Gastrocnemius medialis (tissue), 4 donors: ENCODE results near the gene CDC25C. TPM values are rescaled to one million over a fixed set of nuclear protein-coding genes. Genes with fewer than 3 reads are reported as not detected.

Experiments used
- ATAC-seq, 2 donors: fragments of 150-250 bp; one replicate each; pipeline ENCODE4 v1.9.1; 2016
- DNase-seq, 2 donors: peaks; one replicate each; pipeline ENCODE4 v3.0.0-alpha.2; 2019
- H3K27ac ChIP-seq, 4 donors: fragments of 200-600 bp; sonication (generic); 1 replicate in 1 of 4; 2 replicates in 3 of 4; pipeline ENCODE4 v1.5.1; 2016 to 2018; ENCODE audit warnings: mild to moderate bottlenecking in 2 of 4, moderate library complexity in 1 of 4
- H3K27me3 ChIP-seq, 3 donors: fragments of 200-600 bp; sonication (generic) in 2 of 3; 1 replicate in 1 of 3; 2 replicates in 2 of 3; pipeline versions ENCODE4 v1.5.1 to v1.6.0; 2016 to 2019; ENCODE audit warnings: mild to moderate bottlenecking in 1 of 3, moderate library complexity in 1 of 3
- H3K36me3 ChIP-seq, 2 donors: fragments of 200-600 bp; sonication (generic) in 1 of 2; one replicate each; pipeline ENCODE4 v1.5.1; 2017 to 2018
- H3K4me1 ChIP-seq, 2 donors: fragments of 200-600 bp; sonication (generic) in 1 of 2; one replicate each; pipeline ENCODE4 v1.5.1; 2016 to 2017; ENCODE audit warnings: mild to moderate bottlenecking in 2 of 2
- H3K4me3 ChIP-seq, 4 donors: fragments of 200-600 bp; sonication (generic) in 3 of 4; 1 replicate in 1 of 4; 2 replicates in 3 of 4; pipeline ENCODE4 v1.5.1; 2016 to 2019; ENCODE audit warnings: mild to moderate bottlenecking in 2 of 4
- H3K9me3 ChIP-seq, 3 donors: fragments of 200-600 bp; sonication (generic) in 2 of 3; 1 replicate in 1 of 3; 2 replicates in 2 of 3; pipeline ENCODE4 v1.5.1; 2016 to 2019
- CTCF ChIP-seq, 5 experiments: fragments of 450-650 bp in 3 of 5; fragments of 200-600 bp in 2 of 5; sonication (generic) in 2 of 5; IDR thresholded peaks in 4 of 5; conservative IDR thresholded peaks in 1 of 5; 1 replicate in 4 of 5; 2 replicates in 1 of 5; pipeline ENCODE4 v1.5.1; 2016 to 2019; ENCODE audit warnings: antibody characterized with exemption in 5 of 5, mild to moderate bottlenecking in 3 of 5, moderate library complexity in 3 of 5
- POLR2A ChIP-seq, 2 donors: fragments of 450-650 bp; IDR thresholded peaks; one replicate each; pipeline ENCODE4 v1.6.1; 2017; ENCODE audit warnings: antibody characterized with exemption in 2 of 2, mild to moderate bottlenecking in 2 of 2, moderate library complexity in 2 of 2
- in situ Hi-C, 4 donors: fragments of 200-750 bp; cut with MboI; loops; one replicate each; pipeline versions ENCODE4 v1.15.0 to v1.8.0; 2017; ENCODE audit warnings: low sequenced_read_pairs in 4 of 4
- intact Hi-C: fragments of 100-400 bp; cut with DNase I; formaldehyde crosslinking; loops from one replicate; pipeline ENCODE4 v1.15.1; 2023; ENCODE audit warnings: low total_unique reads
- total RNA-seq, 4 donors: library from RNA; depleted of rRNA; stranded (reverse); fragments of >200 nt; gene quantifications; one replicate each; pipeline versions ENCODE4 v1.1.0 to v1.2.3, GENCODE V29; 2016

CDC25C gene
- total RNA-seq, 4 donors from 2014 or later, result not detected

- in situ Hi-C loops, result no loop called here
- DNase-seq (no peak), ATAC-seq (no peak)
- no peaks in the 10 kb centered on the region for H3K27me3 ChIP-seq
- TF ChIP-seq POLR2A (IDR thresholded peaks at IDR 0.05), result no peak
- no peak for TF ChIP-seq CTCF (IDR thresholded peaks at IDR 0.05 in 4 of 5, conservative IDR thresholded peaks at IDR 0.05 in 1 of 5)
- H3K4me3 ChIP-seq, result no peak overlapping the region
- intact Hi-C loops, result no loop called here
- H3K36me3 ChIP-seq, result no peaks in the 10 kb centered on the region
- H3K27ac ChIP-seq, result no peak overlapping the region
- no peaks in the 10 kb centered on the region for H3K4me1 ChIP-seq
- H3K9me3 ChIP-seq, result no peaks in the 10 kb centered on the region
These were observed 87.8 kb downstream of the CDC25C start for GRCh38 chr5:138243794-138244193.

- Histone ChIP-seq H3K4me3 (peak overlapping the region; percentile 57 to 84 (median 72)), H3K27ac (peak overlapping the region in 2 of 4 donors; percentile 10 to 19)
- intact Hi-C loops, result no loop called here
These were observed 89.7 kb downstream of the CDC25C start for GRCh38 chr5:138241688-138242571.

GRCh38 chr5:138240650-138241385, 90.8 kb downstream of the CDC25C start:
- in situ Hi-C loops (no loop called here), intact Hi-C loops (no loop called here)
- H3K27me3 ChIP-seq, result no peaks in the 10 kb centered on the region
- DNase-seq (no peak), ATAC-seq (no peak)
- H3K36me3 ChIP-seq, result no peaks in the 10 kb centered on the region
- H3K9me3 ChIP-seq, result no peaks in the 10 kb centered on the region
- H3K4me3 ChIP-seq, result no peak overlapping the region
- TF ChIP-seq POLR2A (IDR thresholded peaks at IDR 0.05), result no peak
- H3K4me1 ChIP-seq, result no peaks in the 10 kb centered on the region
- no peak overlapping the region for H3K27ac ChIP-seq

More at GRCh38 chr5:138241688-138242571, 89.7 kb downstream of the CDC25C start:
- in situ Hi-C loops, result no loop called here
- DNase-seq, result no peak
- Histone ChIP-seq H3K9me3 (no peaks in the 10 kb centered on the region), H3K4me1 (no peaks in the 10 kb centered on the region), H3K36me3 (no peaks in the 10 kb centered on the region), H3K27me3 (no peaks in the 10 kb centered on the region)
- no peak for TF ChIP-seq CTCF (IDR thresholded peaks at IDR 0.05 in 4 of 5, conservative IDR thresholded peaks at IDR 0.05 in 1 of 5)
- no peak for TF ChIP-seq POLR2A (IDR thresholded peaks at IDR 0.05)
- peak; percentile 58 to 77 for ATAC-seq

GRCh38 chr5:138238034-138238433, 93.6 kb downstream of the CDC25C start:
- intact Hi-C loops (no loop called here), in situ Hi-C loops (no loop called here)
- Histone ChIP-seq H3K36me3 (no peaks in the 10 kb centered on the region), H3K27me3 (no peaks in the 10 kb centered on the region), H3K9me3 (no peaks in the 10 kb centered on the region), H3K4me3 (no peak overlapping the region), H3K4me1 (no peaks in the 10 kb centered on the region), H3K27ac (no peak overlapping the region)
- DNase-seq (no peak), ATAC-seq (no peak)
- TF ChIP-seq POLR2A (IDR thresholded peaks at IDR 0.05) (no peak), CTCF (IDR thresholded peaks at IDR 0.05 in 4 of 5, conservative IDR thresholded peaks at IDR 0.05 in 1 of 5) (no peak)

Other genes starting within 250 kb of the CDC25C start
- under 1 TPM in 1 of 4 donors, not detected in 3; 0.51 TPM for gene WNT8A, start 247.8 kb downstream of the CDC25C start, total RNA-seq
- under 1 TPM in 2 of 4 donors, not detected in 2; 0.51 TPM for gene NME5, start 192.4 kb downstream of the CDC25C start, total RNA-seq
- 10 to 100 TPM; 20.2 to 28.0 (median 24.1) TPM for gene BRD8, start 153.2 kb downstream of the CDC25C start, total RNA-seq
- under 1 TPM in 2 of 4 donors, not detected in 2; 0.75 to 0.89 TPM for gene KIF20A, start 152.7 kb downstream of the CDC25C start, total RNA-seq
- 10 to 100 TPM in 2 of 4 donors, 1 to 10 TPM in 2; 7.7 to 11.7 (median 10.4) TPM for gene CDC23, start 118.5 kb downstream of the CDC25C start, total RNA-seq
- gene GFRA3, start 57.2 kb downstream of the CDC25C start, total RNA-seq, result under 1 TPM in 1 of 4 donors, not detected in 3; 0.42 TPM
- 10 to 100 TPM; 35.7 to 74.7 (median 41.0) TPM for gene FAM53C, start 6.5 kb upstream of the CDC25C start, total RNA-seq
- 100 to 1,000 TPM in 1 of 4 donors, 10 to 100 TPM in 3; 49.4 to 100 (median 74.2) TPM for gene KDM3B, start 20.9 kb upstream of the CDC25C start, total RNA-seq
- gene REEP2, start 107.3 kb upstream of the CDC25C start, total RNA-seq, result 1 to 10 TPM; 1.2 to 7.4 (median 3.4) TPM
- 10 to 100 TPM in 1 of 4 donors, 1 to 10 TPM in 3; 1.1 to 16.4 (median 7.2) TPM for gene EGR1, start 133.7 kb upstream of the CDC25C start, total RNA-seq
- gene ETF1, start 211.4 kb upstream of the CDC25C start, total RNA-seq, result 100 to 1,000 TPM in 3 of 4 donors, 10 to 100 TPM in 1; 99.9 to 139 (median 117) TPM
- gene HSPA9, start 243.6 kb upstream of the CDC25C start, total RNA-seq, result 100 to 1,000 TPM; 449 to 840 (median 569) TPM